SW 1271 (cell line): ENCODE measurements around the gene LIF.

Experiments
- DNase-seq, 2 experiments: peaks; one replicate each; lab custom pipeline; 2025; lab: John Stamatoyannopoulos, UW

The LIF gene

GRCh38 chr22:30262917-30263741 is 16.6 kb upstream of the LIF start:
- DNase-seq = peak in 1 of 2 experiments; percentile 18

DNA sequence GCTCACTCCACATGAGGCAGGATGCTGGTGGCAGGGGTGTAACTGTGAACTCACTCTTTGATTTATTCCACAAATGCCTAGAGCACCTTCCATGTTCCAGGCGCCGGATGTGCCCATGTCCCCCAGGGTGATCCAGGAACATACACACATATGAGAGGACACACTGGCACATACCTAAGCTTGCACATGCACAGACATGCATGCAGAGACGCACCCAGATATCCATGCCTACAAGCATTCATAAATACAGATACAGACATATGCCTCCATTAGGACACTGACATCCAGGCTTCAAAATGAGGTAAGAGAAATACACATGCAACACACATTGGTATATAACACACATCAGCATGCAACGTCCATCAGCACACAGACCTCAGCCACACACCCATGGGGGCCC is 15.6 kb upstream of the LIF start:
- no peak for DNase-seq

DNA sequence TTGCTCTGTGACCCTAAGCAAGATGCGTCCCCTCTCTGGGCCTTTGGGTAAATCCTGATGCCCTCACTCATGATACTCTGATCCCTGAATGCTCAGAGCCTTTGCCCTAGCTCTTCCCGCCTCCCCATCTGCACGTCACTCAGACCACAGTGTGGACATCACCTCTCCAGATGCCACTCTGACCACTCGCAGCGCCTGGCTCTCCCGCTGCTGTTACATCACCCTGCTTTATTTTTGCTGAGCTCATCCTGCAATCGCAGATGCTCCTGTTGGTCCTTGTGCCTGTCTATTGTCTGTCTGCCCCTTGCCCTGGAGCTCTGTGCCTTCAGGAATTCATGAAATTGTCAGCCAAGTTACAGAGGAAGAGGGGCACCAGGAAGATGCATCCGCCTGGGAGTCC is 14.6 kb upstream of the LIF start:
- no peak for DNase-seq

- DNase-seq = no peak
These were observed 14.1 kb upstream of the LIF start for GRCh38 chr22:30260682-30261081.

DNA sequence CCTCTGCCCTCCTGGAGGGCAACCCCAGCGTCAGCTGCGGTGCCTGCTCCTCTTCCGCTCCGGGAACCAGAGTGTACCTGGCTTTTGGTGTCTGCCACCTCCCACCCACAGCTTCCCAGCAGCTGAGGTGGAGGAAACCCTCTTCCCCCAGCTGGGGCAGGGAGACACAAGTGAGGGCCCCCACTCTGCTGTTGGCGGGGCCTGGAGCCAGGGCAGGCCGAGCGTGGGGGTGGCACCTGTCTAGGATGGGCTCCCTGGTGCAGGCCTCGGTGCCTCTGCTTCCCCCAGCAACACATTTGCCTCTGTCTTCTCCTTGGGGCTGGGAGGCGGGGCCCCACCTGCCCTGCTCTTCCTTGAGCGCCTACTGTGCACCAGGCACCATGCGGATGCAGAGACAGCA is 13.7 kb upstream of the LIF start:
- no peak for DNase-seq

DNA sequence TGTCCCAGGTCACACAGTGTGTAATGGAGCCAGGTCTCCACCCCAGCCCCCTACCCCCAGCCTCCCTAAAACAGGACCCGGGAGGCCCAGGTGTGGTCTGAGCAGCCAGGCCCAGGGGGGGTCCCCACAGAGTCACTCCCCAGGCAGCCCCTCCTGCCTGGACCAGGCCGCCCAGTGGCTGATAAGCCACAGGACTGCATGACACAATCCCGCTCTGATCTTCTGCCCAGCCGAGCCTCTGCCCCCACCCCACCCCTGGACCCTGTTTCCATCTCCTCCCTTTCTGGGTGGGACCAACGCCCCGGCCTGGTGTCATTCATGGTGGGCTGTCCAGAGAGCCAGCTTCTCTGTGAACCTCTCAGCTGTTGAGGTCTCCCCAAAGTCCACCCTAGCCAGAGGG is 7.8 kb upstream of the LIF start:
- DNase-seq = no peak

- no peak for DNase-seq
These were observed 6.8 kb upstream of the LIF start for GRCh38 chr22:30253205-30253852.

DNA sequence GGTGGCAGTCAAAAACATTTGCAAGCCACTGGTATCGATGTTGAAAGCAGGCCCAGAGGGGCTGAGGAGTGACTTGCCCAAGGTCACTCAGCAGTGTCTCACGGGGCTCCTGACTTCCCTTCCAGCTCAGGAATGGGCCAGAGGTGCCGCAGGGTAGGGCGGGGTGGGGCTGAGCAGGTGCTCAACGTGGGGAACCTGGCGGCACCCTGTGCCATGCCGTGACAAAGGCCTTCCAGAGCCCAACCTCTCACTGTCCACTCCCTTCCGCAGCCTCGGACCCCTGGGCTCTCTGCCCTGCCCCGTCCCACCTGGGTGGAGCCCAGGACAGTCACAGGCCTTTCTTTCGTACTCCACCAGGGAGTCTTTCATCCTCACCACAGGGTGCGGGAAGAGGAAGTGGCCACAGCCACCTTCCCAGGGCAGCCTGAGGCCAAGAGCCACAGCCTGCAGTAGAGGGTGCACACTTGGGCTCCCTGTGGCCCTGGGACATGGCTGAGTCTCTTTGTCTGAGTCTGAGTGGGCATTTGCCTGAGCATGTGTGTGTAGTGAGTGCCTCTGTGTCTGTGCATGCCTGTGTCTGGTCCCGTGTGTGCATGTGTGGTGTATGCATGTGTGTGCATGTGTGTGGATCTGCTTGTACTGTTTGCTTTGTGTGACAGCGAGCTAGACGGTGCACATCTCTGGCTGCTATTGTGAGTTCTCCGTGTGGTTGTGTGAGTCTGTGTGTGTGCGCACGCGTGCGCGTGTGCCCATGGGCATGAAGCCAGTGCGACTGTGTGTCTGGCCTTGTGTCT is 6.0 kb upstream of the LIF start:
- no peak for DNase-seq

- DNase-seq = no peak
These were observed 5.2 kb upstream of the LIF start for GRCh38 chr22:30251711-30252110.

DNA sequence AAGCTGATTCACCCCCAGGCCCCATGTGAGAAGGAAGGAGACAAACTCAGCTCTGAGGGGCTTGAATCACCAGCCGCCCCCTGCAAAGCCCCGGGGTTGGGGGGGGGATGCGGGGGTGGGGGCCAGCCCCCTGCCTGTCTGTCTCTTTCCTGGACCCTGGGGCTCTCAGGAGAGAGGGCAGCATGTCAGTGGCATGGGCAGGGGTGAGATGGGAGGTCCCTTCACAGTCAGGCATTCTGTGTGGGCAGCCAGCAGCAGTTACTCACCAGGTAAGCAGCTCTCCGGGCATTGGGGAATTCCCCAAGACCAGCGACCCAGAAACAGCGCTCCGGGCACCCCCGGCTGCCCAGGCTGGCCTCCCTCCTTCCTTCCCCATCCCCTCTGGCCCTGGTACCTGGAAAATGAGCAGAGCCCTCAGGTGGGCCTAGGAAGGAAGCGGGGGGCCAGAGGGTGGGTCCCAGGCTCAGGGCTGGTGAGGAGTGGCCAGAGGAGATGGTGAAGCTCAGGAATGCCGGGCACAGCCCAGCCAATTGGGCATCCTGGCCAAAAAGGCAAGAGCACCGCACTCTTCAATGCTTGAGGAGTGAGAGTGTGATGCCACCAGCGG is 4.2 kb upstream of the LIF start:
- DNase-seq = peak in 1 of 2 experiments; percentile 57

DNA sequence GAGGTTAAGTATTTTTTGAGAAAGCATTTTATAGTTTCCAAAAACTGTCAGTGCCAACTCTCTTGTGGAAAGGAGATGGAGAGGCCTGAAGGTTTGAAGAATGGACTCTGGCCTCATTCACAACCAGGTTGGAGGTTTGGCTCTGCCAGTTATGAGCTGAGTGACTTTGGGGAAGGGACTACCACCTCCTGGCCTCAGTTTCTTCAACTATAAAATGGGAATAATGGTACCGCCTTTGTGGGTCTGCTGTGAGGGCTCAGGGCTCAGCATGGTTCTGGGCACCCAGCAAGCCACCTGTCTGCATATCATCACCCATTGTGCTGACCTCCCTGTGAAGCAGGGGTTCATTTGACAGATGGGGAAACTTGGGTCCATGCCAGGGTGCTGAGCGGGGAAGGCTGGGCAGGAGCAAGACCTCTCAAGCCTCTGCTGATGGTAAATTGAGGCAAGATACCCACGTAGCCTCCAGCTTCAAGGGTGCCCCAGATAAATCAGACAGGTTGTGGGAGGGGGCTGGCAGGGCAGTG is 3.5 kb upstream of the LIF start:
- no peak for DNase-seq

GRCh38 chr22:30249049-30250038 is 2.8 kb upstream of the LIF start:
- DNase-seq = no peak

- DNase-seq = no peak
These were observed 1.9 kb upstream of the LIF start for GRCh38 chr22:30248484-30248883.

DNA sequence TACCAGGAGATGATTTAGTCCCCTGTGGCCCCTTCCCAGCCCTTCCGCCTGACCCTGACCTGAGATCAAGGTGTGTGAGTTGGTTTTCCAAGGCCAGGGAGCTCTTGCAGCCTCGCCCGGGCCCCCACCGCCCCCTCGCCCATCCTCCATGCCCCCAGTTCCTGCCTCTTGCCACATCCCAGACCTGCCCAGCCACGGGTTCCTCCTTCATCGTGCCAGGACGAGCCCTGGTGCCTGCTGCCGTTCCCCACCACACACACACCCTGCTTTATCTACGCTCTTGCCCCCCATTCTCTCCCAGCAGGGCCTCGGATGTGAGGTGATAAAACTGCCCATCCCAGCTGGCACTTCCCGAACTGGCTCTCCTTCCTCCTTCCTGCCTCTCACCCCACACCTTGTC is 1.4 kb upstream of the LIF start:
- DNase-seq = no peak

- no peak for DNase-seq
These were observed 1.0 kb upstream of the LIF start for GRCh38 chr22:30247561-30247960.

- no peak for DNase-seq
These were observed 336 bp upstream of the LIF start for GRCh38 chr22:30246814-30247376.

DNA sequence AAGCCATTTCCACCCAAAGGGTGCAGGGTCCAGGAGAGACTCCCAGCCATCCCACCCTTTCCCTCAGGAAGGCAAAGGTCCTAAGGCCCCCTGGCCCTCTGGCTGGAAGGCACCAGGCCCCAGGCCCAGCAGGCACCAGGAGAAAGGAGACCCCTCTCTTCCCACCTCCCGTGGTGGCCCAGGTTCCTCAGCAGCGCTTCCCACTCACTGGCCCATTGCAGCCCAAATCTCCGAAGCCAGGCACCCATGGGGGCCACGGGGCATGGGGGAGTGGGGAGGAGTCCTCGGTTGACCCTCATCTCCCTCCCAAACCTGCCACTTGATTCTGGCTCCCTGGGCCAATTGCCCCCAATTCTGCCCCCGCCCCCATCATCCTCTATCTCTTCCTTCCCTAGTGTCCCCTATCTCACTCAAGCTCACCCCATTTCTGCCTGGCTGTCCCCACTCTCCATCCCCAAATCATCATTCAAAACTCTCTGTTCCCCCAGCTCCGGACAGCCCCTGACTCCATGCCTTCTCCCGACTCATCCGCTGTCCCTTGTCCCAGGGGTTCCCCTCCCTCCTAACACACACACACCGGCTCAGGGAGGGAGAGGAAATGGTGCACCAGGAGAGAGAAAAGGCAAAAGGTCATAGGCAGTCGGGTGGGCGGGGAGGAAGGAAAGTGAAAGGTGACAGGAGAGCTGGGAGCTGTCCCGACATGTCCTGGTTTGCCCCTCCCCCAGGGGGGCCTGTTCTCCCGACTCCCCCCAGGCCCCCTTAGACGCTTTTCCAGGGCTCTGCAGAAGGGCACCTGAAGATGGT is 1.2 kb downstream of the LIF start:
- no peak for DNase-seq

DNA sequence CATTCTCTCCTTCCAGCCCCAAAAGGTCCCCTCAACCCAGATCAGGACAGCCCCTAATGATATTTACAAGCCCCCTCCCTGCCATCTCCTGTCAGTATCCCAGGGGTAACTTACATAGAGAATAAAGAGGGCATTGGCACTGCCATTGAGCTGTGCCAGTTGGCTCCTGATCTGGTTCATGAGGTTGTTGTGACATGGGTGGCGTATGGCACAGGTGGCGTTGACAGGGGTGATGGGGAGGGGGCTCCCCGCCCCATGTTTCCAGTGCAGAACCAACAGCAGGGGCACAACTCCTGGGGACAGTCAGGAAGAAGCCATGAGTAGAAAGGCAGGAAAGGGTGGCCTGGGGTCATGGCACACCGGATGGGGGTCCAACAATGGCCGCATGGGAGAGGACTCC is 1.9 kb downstream of the LIF start:
- no peak for DNase-seq

- no peak for DNase-seq
These were observed 2.5 kb downstream of the LIF start for GRCh38 chr22:30244066-30244465.

DNA sequence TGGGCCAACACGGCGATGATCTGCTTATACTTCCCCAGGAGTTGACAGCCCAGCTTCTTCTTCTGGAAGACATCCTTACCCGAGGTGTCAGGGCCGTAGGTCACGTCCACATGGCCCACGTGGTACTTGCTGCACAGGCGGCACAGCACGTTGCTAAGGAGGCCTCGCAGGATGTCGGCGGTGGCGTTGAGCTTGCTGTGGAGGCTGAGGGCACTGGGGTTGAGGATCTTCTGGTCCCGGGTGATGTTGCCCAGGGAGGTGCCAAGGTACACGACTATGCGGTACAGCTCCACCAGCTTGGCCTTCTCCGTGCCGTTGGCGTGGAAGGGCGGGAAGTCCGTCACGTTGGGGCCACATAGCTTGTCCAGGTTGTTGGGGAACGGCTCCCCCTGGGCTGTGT is 2.9 kb downstream of the LIF start:
- DNase-seq = no peak
